ENCODE measurements around the gene KLHL5. TPM values are rescaled to one million over a fixed set of nuclear protein-coding genes. Genes with fewer than 3 reads are reported as not detected.

Gene KLHL5
- total RNA-seq, 2 experiments from 2014 or later, result 36.6 to 36.7 TPM

DNA sequence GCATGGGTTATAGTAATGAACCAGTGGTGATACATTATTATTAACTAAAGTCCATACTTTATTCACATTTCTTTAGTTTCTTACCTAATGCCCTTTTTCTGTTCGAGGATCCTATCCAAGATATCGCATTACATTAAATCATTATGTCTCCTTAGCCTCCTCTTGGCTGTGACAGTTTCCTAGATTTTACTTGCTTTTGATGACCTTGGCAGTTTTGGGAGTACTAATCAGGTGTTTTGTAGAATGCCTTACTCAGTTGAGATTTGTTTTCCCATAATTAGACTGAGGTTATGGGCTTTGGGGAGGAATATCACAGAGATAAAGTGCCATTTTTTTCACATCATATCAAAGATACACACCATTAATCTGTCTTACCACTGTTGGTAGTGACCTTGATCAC, 5.0 kb downstream of the KLHL5 start:
- H3K9me3 Mint-ChIP-seq, result no peaks in the 10 kb centered on the region
- no peaks in the 10 kb centered on the region for H3K27me3 Mint-ChIP-seq
- H3K4me1 Mint-ChIP-seq, result peaks cover 16% of the 10 kb centered on the region
- H3K4me3 Mint-ChIP-seq, result no peak overlapping the region
- POLR2A ChIA-PET, result no interaction called here
- DNase-seq, result no peak
- peaks cover 21% of the 10 kb centered on the region for H3K36me3 Mint-ChIP-seq (ENCODE audit: low read depth)
- CTCF ChIA-PET, result interaction anchor here (0.7 kb wide), 1 partner anchor 320 kb away, joined by 3 read pairs; no protein-coding TSS in a partner anchor
- no peak overlapping the region for H3K27ac Mint-ChIP-seq

DNA sequence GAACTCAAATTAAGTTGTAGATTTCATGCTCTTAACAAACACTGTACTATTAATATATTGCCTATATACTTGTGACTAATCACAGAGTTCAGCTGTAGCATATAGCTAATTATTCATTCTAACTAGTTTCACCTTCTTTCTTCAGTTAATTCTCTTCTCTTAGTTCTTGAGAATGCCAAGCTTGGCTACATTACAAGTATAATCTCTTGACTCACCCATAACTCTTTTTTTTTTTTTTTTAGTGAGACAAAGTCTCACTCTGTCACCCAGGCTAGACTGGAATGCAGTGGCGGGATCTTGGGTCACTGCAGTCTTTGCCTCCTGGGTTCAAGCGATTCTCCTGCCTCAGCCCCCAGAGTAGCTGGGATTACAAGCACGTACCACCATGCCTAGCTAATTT, 5.4 kb downstream of the KLHL5 start:
- ChIA-PET POLR2A (no interaction called here), CTCF (interaction anchor here (0.7 kb wide), 1 partner anchor 319 kb away, joined by 3 read pairs; no protein-coding TSS in a partner anchor)
- Mint-ChIP-seq H3K4me3 (no peak overlapping the region), H3K36me3 (ENCODE audit: low read depth) (peaks cover 19% of the 10 kb centered on the region), H3K4me1 (peaks cover 14% of the 10 kb centered on the region), H3K9me3 (no peaks in the 10 kb centered on the region), H3K27me3 (no peaks in the 10 kb centered on the region), H3K27ac (no peak overlapping the region)
- no peak for DNase-seq

DNA sequence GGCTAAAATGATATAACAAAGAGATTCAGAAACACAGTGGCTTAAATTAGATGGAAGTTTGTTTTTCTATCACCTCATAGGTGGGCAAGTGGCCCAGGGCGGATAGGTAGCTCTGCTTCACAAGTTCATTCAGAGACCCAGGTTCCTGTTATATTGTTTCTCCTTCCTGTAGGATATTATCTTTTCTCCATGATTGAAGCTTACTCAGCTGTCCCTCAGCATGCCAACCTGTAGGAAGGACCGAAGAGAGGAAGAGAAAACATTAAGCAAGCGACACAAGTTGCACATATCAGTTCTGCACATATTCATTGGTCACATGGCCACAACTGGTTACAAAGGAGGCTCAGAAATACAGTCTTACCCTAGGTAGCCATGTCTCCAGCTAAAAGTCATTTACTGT, 6.9 kb downstream of the KLHL5 start:
- CTCF ChIA-PET, result no interaction called here

DNA sequence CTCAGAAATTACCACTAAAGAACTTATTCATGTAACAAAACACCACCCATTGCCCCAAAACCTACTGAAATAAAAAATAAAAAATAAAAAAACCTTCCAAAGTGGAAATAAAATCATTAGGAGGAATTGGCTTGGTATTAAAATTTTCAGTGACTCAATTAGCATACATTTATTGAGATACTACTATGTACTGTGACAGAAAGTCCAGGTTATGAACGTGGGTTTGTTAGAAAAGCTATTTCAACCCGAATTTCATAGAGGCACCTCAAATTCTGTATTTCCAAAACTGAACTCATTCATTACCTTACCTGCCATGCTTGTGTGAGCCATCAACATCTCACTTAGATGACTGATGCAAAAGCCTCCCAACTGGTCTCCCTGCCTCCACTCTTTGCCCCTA, 16.8 kb downstream of the KLHL5 start:
- H3K27me3 Mint-ChIP-seq, result no peaks in the 10 kb centered on the region
- POLR2A ChIA-PET, result no interaction called here
- CTCF ChIA-PET, result no interaction called here
- DNase-seq, result no peak
- no peaks in the 10 kb centered on the region for H3K9me3 Mint-ChIP-seq
- no peaks in the 10 kb centered on the region for H3K4me1 Mint-ChIP-seq
- no peak overlapping the region for H3K27ac Mint-ChIP-seq
- peaks cover 59% of the 10 kb centered on the region for H3K36me3 Mint-ChIP-seq (ENCODE audit: low read depth)
- H3K4me3 Mint-ChIP-seq, result no peak overlapping the region

More for the DNA sequence above, 6.9 kb downstream of the KLHL5 start:
- Mint-ChIP-seq H3K36me3 (ENCODE audit: low read depth) (peaks cover 19% of the 10 kb centered on the region), H3K9me3 (no peaks in the 10 kb centered on the region), H3K4me3 (no peak overlapping the region), H3K4me1 (peaks cover 13% of the 10 kb centered on the region), H3K27me3 (no peaks in the 10 kb centered on the region), H3K27ac (no peak overlapping the region)
- DNase-seq, result no peak
- POLR2A ChIA-PET, result interaction anchor here (0.7 kb wide), 1 partner anchor 119 kb away, joined by 3 read pairs; no protein-coding TSS in a partner anchor

DNA sequence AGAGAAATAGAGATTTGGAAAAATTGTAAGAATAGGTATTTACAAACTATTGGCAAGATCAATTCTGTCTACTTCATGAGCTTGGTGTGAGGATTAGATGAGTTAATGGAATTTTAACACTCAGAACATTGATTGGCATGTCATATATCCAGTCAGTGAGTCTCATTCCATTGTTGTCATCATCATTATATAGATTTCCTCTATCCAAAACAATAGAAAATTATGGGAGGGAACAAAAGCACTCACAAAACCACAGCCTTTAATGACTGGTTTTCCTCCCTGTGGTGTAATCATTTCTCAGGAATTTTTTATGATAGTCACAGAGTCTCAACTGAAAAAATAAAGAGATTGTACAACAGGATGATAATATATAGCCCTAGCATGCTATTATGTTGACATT, 21.1 kb downstream of the KLHL5 start:
- peaks cover 40% of the 10 kb centered on the region for H3K36me3 Mint-ChIP-seq (ENCODE audit: low read depth)
- H3K9me3 Mint-ChIP-seq, result no peaks in the 10 kb centered on the region
- no peaks in the 10 kb centered on the region for H3K27me3 Mint-ChIP-seq
- no peak overlapping the region for H3K4me3 Mint-ChIP-seq
- POLR2A ChIA-PET, result no interaction called here
- DNase-seq, result no peak
- no peak overlapping the region for H3K27ac Mint-ChIP-seq
- H3K4me1 Mint-ChIP-seq, result peaks cover 10% of the 10 kb centered on the region
- CTCF ChIA-PET, result no interaction called here

DNA sequence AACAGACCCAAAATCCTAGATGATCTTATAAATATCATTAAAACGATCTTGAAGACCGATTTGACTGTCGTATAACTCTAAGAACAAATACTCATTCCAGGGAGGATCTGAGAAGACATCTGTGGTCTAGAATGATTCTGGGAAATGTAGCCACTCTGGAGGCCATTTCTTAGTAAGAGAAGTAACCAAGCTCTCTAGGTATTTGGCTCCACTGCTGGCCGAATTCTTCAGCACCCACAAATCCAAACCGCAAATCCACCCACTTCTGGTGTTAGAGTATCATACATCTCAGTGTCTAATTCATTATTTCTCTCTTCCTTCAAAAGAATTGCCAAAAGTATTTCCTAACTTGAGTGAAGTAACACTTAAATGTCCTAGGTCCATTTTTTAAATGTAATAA, 23.9 kb downstream of the KLHL5 start:
- peak; percentile 25 for DNase-seq
- Mint-ChIP-seq H3K9me3 (no peaks in the 10 kb centered on the region), H3K4me3 (no peak overlapping the region), H3K27ac (no peak overlapping the region), H3K36me3 (ENCODE audit: low read depth) (peaks cover 41% of the 10 kb centered on the region), H3K27me3 (no peaks in the 10 kb centered on the region), H3K4me1 (peaks cover 12% of the 10 kb centered on the region)
- ChIA-PET POLR2A (interaction anchor here (0.6 to 1.2 kb wide), 4 partner anchors 33 to 112 kb away, joined by 3 read pairs; no protein-coding TSS in a partner anchor), CTCF (interaction anchor here (1.0 to 2.2 kb wide), 2 partner anchors 49 to 183 kb away, joined by 3 to 5 read pairs; no protein-coding TSS in a partner anchor)

DNA sequence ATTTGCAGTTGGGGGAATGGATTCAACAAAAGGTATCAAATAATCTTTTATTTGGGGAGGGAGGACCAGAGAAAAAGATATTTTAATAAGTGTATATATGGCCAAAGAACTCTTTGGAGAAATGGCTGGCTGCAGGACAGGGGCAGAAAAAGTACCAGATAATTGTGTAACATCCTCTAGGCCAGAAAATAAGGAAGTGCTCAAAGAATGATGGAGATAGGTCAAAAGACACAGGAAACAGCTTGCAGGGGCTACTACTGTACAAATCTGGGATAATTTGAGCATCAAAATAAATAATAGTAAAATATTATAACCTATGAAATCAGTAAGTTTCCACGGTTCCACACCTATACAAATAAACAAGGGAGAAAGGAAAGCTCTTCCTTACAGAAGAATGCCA, 34.8 kb downstream of the KLHL5 start:
- Mint-ChIP-seq H3K4me1 (no peaks in the 10 kb centered on the region), H3K27me3 (no peaks in the 10 kb centered on the region), H3K4me3 (no peak overlapping the region), H3K27ac (no peak overlapping the region), H3K9me3 (no peaks in the 10 kb centered on the region), H3K36me3 (ENCODE audit: low read depth) (peaks cover 15% of the 10 kb centered on the region)
- no peak for DNase-seq
- CTCF ChIA-PET, result no interaction called here
- POLR2A ChIA-PET, result no interaction called here

DNA sequence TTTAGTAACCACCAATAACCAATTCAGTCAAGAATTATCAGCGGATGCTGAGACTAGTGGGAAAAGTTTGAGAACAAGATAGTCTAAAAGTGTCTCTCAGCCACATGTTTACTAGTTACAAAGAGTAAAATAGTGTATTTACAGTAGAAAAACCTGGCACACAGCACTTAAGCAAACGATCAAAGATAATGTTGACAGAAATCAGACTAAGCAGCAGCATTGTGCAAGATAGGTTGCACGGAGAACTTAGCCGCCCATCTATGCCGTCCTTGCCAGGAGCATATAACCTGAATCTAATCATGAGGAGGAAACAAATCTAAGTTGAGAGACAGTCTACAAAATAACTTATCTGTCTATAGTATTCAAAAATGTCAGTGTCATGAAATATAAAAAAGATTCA, 35.3 kb downstream of the KLHL5 start:
- Mint-ChIP-seq H3K27me3 (no peaks in the 10 kb centered on the region), H3K9me3 (no peaks in the 10 kb centered on the region), H3K36me3 (ENCODE audit: low read depth) (peaks cover 15% of the 10 kb centered on the region), H3K27ac (no peak overlapping the region), H3K4me1 (no peaks in the 10 kb centered on the region), H3K4me3 (no peak overlapping the region)
- ChIA-PET POLR2A (no interaction called here), CTCF (no interaction called here)
- DNase-seq, result no peak

DNA sequence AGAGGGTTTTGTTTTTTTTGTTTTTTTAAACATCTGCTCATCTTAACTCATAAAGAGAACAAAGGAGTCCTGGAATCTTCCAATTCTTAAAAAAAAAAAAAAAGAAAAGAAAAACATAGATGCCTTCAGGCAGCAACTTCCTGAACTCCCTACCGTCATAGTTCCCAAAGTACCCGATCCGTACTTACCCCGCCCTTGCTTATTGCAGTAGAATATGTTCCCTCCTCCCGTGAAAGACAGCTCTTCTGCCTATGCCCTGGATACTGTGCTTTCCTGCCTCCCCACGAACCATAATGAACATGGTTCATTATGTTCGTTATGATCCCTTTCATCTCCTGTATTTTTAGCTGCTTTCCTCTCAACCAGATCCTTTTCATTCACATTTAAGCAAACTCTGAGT, 40.3 kb downstream of the KLHL5 start:
- peaks cover 31% of the 10 kb centered on the region for H3K36me3 Mint-ChIP-seq (ENCODE audit: low read depth)
- H3K4me1 Mint-ChIP-seq, result no peaks in the 10 kb centered on the region
- H3K27me3 Mint-ChIP-seq, result no peaks in the 10 kb centered on the region
- H3K27ac Mint-ChIP-seq, result no peak overlapping the region
- no peak for DNase-seq
- ChIA-PET CTCF (no interaction called here), POLR2A (no interaction called here)
- H3K9me3 Mint-ChIP-seq, result no peaks in the 10 kb centered on the region
- H3K4me3 Mint-ChIP-seq, result no peak overlapping the region

DNA sequence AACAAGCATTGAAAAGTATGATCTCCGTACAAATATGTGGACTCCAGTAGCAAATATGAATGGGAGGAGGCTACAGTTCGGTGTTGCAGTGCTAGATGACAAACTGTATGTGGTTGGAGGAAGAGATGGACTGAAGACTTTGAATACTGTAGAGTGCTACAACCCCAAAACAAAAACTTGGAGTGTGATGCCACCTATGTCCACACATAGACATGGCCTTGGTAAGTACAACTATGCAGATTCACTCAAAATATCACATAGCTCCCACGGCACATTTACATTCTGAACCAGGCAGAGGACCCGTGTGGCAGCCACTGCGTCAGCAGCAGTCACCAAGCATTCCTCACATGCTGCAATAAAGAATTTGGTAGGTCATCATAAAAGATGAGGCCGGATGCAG, 41.3 kb downstream of the KLHL5 start:
- H3K27me3 Mint-ChIP-seq, result no peaks in the 10 kb centered on the region
- no peak overlapping the region for H3K27ac Mint-ChIP-seq
- no peaks in the 10 kb centered on the region for H3K4me1 Mint-ChIP-seq
- ChIA-PET POLR2A (interaction anchor here (1.0 kb wide), 1 partner anchor 16 kb away, joined by 3 read pairs; no protein-coding TSS in a partner anchor), CTCF (interaction anchor here (0.8 kb wide), 1 partner anchor 35 kb away, joined by 3 read pairs; no protein-coding TSS in a partner anchor)
- H3K36me3 Mint-ChIP-seq (ENCODE audit: low read depth), result peaks cover 32% of the 10 kb centered on the region
- H3K9me3 Mint-ChIP-seq, result no peaks in the 10 kb centered on the region
- no peak for DNase-seq
- H3K4me3 Mint-ChIP-seq, result no peak overlapping the region

DNA sequence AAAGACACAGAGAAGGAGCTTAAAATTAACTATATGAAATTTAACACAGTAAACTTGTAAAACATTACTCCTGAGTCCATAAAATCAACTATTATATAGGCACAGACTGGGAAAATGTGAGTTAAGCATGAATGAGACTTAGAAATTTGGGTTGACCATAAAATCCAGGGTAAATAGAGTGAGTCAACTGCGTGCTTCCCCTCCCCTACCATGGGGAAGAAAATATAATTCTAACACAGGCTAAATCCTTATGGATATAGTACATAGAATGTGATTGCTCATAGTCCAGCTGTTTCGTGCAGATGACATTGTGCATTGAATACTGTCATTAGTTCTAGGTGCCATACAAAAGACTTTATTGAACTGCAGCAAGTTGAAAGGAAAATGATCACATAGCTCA, 42.2 kb downstream of the KLHL5 start:
- Mint-ChIP-seq H3K9me3 (no peaks in the 10 kb centered on the region), H3K36me3 (ENCODE audit: low read depth) (peaks cover 35% of the 10 kb centered on the region), H3K27me3 (no peaks in the 10 kb centered on the region), H3K4me1 (no peaks in the 10 kb centered on the region), H3K4me3 (no peak overlapping the region), H3K27ac (no peak overlapping the region)
- CTCF ChIA-PET, result interaction anchor here (0.8 kb wide), 1 partner anchor 34 kb away, joined by 3 read pairs; no protein-coding TSS in a partner anchor
- no peak for DNase-seq
- POLR2A ChIA-PET, result interaction anchor here (0.7 to 1.0 kb wide), 2 partner anchors 17 to 49 kb away, joined by 3 read pairs; no protein-coding TSS in a partner anchor

DNA sequence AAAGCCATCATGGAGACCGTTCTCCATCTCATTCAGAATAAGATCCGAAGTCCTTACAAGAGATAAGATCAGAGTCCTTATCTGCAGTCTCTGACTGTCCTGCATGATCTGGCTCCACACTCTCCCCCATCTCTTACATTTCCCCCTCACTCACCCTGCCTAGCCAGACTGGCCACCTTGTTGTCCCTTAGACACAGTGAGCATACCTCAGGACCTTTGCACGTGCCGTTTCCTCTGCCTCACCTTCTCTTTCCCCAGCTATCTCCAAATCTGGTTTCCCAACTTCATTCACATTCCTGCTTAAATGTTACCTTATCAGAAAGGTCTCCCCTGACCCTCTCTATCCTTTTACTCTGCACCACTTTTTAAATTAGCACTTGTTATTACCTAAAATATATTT, 44.0 kb downstream of the KLHL5 start:
- POLR2A ChIA-PET, result no interaction called here
- Mint-ChIP-seq H3K27ac (no peak overlapping the region), H3K36me3 (ENCODE audit: low read depth) (peaks cover 32% of the 10 kb centered on the region), H3K9me3 (no peaks in the 10 kb centered on the region), H3K4me1 (no peaks in the 10 kb centered on the region), H3K4me3 (no peak overlapping the region), H3K27me3 (no peaks in the 10 kb centered on the region)
- CTCF ChIA-PET, result no interaction called here
- no peak for DNase-seq

DNA sequence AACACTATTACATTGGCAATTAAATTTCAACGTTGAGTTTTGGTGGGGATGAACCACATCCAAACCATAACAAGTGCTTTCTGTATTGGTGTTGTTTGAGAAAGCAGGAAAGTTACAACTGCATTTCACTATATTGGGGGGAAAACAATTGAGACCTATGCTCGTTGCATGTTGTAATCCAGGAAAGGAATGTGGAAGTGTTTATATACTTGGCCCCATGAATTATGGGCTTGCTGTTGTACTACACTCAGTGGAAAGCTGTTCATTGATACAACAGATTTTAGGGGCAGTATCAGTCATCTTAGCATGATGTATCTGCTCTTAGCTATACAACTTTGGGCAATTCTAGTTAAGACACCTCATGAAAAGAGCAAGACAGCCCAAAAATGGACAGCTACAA, 52.4 kb downstream of the KLHL5 start:
- Mint-ChIP-seq H3K27ac (no peak overlapping the region), H3K36me3 (ENCODE audit: low read depth) (peaks cover 63% of the 10 kb centered on the region), H3K4me3 (no peak overlapping the region), H3K27me3 (no peaks in the 10 kb centered on the region), H3K9me3 (peaks cover 7% of the 10 kb centered on the region), H3K4me1 (peaks cover 23% of the 10 kb centered on the region)
- ChIA-PET POLR2A (interaction anchor here (0.6 kb wide), 1 partner anchor 154 kb away, joined by 3 read pairs; no protein-coding TSS in a partner anchor), CTCF (no interaction called here)
- DNase-seq, result no peak

DNA sequence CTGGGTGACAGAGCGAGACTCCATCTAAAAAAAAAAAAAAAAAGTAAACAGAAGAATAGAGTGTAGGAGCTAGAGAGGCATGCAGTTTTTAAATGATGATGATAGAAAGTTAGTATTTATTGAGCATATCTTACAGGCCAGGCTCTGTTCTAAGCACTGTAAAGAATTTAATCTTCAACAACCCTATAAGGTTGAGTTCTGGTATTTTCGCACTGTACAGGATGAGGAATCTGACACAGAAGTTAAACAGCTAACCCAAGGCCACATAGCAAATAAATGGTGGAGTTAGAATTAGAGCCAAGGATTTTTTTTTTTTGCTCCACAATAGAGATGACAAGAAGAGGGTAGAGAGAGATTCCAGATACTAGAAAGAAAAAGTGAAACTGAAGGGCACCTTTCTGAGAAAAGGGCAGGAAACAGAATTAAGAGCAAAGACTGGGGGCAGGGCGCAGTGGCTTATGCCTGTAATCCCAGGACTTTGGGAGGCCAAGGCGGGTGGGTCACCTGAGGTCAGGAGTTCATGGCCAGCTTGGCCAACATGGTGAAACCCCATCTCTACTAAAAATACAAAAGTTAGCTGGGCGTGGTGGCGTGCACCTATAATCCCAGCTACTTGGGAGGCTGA, 56.1 kb downstream of the KLHL5 start:
- Mint-ChIP-seq H3K27me3 (no peaks in the 10 kb centered on the region), H3K27ac (peak overlapping the region; percentile 79), H3K36me3 (ENCODE audit: low read depth) (peaks cover 78% of the 10 kb centered on the region), H3K4me1 (peaks cover 23% of the 10 kb centered on the region), H3K4me3 (peak overlapping the region; percentile 18), H3K9me3 (peaks cover 7% of the 10 kb centered on the region)
- POLR2A ChIA-PET, result interaction anchor here (0.6 to 1.6 kb wide), 4 partner anchors 10 to 72 kb away, joined by 3 to 5 read pairs (median 4); no protein-coding TSS in a partner anchor
- CTCF ChIA-PET, result interaction anchor here (0.7 to 1.8 kb wide), 7 partner anchors 16 to 225 kb away, joined by 3 to 13 read pairs (median 4); no protein-coding TSS in a partner anchor
- DNase-seq, result peak; percentile 59

All from activated CD4-positive, alpha-beta memory T cell treated with anti-CD3 and anti-CD28 coated beads, Interleukin-2, amount 10 ng/mL, durations not matched to agents 7 days and 5 days (primary cell).